Colonic mucosa (tissue), 4 donors: ENCODE results near the gene FGF3. TPM values are rescaled to one million over a fixed set of nuclear protein-coding genes. Genes with fewer than 3 reads are reported as not detected.
A peak's percentile ranks its signal among the peaks of the same experiment; 100 is the strongest.

ENCODE experiments used
- DNase-seq: peaks from one replicate; pipeline ENCODE4 v3.0.0-alpha.2; 2020
- H3K27ac ChIP-seq: fragments of 200-600 bp; one replicate; pipeline ENCODE4 v1.8.0; 2021
- H3K27me3 ChIP-seq: fragments of 200-600 bp; one replicate; pipeline ENCODE4 v1.8.0; 2021
- H3K36me3 ChIP-seq: fragments of 200-600 bp; one replicate; pipeline ENCODE4 v1.8.0; 2021
- H3K4me1 ChIP-seq: fragments of 200-600 bp; one replicate; pipeline ENCODE4 v1.8.0; 2021; ENCODE audit warnings: mild to moderate bottlenecking
- H3K4me3 ChIP-seq: fragments of 200-600 bp; one replicate; pipeline ENCODE4 v1.8.0; 2021
- H3K9ac ChIP-seq, 2 donors: one replicate each; pipeline ENCODE4 v1.7.0; 2013; ENCODE audit warnings: control low read depth in 2 of 2, low read depth in 2 of 2, low read length in 2 of 2
- H3K9me3 ChIP-seq: fragments of 200-600 bp; one replicate; pipeline ENCODE4 v1.8.0; 2021
- intact Hi-C: fragments of 100-400 bp; cut with DNase I; formaldehyde crosslinking; loops from one replicate; pipeline ENCODE4 v1.14.1; 2022
- total RNA-seq, 2 donors: library from RNA; stranded (reverse); fragmentation: NEBNext Ultra II Directional in 1 of 2; extraction: Animal tissue kit (Norgen Biotek cat#: 25700) in 1 of 2; gene quantifications; one replicate each; pipeline ENCODE4 v1.2.1, GENCODE V29; 2021
- TF ChIP-seq, protein P1 (sequence below): fragments of 200-600 bp; IDR thresholded peaks from one replicate; pipeline ENCODE4 v1.8.0; 2022; ENCODE audit warnings: antibody characterized with exemption, mild to moderate bottlenecking
- donor health status: healthy.
- donor health status: DM: no; HTN: no; CAD: no.
- donor health status: DM: no; HTN: no; CAD: no.

The FGF3 gene
- total RNA-seq, 2 donors from 2014 or later: not detected

DNA sequence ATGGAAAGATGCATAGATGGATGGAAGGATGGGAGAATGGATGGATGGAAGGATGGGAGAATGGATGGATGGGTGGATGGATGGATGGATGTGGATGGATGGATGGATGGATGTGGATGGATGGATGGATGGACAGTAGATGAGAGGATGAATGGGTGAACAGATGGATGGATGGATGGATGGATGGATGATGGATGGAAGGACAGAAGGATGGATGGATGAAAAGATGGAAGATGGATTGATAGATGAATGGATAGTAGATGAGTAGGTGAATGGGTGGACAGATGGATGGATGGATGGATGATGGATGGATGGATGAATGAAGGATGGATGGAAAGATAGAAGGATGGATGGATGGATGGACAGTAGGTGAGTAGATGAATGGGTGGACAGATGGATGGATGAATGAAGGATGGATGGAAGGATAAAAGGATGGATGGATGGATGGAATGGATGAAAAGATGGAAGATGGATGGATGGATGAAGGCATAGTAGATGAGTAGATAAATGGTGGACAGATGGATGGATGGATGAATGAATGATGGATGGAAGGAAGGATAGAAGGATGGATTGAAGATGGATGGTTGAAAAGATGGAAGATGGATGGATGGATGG, 15.5 kb downstream of the FGF3 start:
- DNase-seq: no peak
- no peak overlapping the region for H3K4me3 ChIP-seq
- no peaks in the 10 kb centered on the region for H3K27me3 ChIP-seq
- TF ChIP-seq, protein P1, sequence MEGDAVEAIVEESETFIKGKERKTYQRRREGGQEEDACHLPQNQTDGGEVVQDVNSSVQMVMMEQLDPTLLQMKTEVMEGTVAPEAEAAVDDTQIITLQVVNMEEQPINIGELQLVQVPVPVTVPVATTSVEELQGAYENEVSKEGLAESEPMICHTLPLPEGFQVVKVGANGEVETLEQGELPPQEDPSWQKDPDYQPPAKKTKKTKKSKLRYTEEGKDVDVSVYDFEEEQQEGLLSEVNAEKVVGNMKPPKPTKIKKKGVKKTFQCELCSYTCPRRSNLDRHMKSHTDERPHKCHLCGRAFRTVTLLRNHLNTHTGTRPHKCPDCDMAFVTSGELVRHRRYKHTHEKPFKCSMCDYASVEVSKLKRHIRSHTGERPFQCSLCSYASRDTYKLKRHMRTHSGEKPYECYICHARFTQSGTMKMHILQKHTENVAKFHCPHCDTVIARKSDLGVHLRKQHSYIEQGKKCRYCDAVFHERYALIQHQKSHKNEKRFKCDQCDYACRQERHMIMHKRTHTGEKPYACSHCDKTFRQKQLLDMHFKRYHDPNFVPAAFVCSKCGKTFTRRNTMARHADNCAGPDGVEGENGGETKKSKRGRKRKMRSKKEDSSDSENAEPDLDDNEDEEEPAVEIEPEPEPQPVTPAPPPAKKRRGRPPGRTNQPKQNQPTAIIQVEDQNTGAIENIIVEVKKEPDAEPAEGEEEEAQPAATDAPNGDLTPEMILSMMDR: no peak
- intact Hi-C loops: loop anchor here (5.0 kb wide), 1 partner anchor 116 kb away; no protein-coding TSS in a partner anchor
- no peak overlapping the region for H3K27ac ChIP-seq
- H3K9me3 ChIP-seq: no peaks in the 10 kb centered on the region
- no peaks in the 10 kb centered on the region for H3K4me1 ChIP-seq
- H3K9ac ChIP-seq: no peak overlapping the region
- H3K36me3 ChIP-seq: no peaks in the 10 kb centered on the region

DNA sequence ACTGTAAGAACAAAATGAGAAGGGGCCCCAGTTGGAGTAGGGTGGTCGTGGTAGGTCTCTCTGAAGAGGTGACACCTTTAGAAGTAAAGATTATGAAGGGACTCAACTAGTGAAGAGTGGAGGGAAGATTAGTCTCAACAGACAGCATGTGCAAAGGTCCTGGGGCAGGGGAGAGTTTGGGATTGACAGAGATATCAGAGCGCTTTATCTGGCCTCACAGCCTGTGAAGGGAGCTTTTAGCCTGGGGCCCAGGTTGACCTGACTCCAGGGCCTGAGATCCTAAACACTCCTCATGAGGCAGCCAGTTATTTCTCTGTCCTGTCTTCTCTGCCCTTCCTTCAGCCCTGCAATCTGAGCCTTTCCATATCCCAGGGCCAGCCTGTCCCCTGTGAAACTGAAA, 16.2 kb downstream of the FGF3 start:
- intact Hi-C loops: loop anchor here (5.0 kb wide), 1 partner anchor 116 kb away; no protein-coding TSS in a partner anchor
- DNase-seq: no peak
- H3K36me3 ChIP-seq: no peaks in the 10 kb centered on the region
- H3K27me3 ChIP-seq: no peaks in the 10 kb centered on the region
- no peak overlapping the region for H3K9ac ChIP-seq
- H3K4me1 ChIP-seq: no peaks in the 10 kb centered on the region
- TF ChIP-seq, protein P1: no peak
- no peak overlapping the region for H3K27ac ChIP-seq
- no peaks in the 10 kb centered on the region for H3K9me3 ChIP-seq
- H3K4me3 ChIP-seq: no peak overlapping the region

DNA sequence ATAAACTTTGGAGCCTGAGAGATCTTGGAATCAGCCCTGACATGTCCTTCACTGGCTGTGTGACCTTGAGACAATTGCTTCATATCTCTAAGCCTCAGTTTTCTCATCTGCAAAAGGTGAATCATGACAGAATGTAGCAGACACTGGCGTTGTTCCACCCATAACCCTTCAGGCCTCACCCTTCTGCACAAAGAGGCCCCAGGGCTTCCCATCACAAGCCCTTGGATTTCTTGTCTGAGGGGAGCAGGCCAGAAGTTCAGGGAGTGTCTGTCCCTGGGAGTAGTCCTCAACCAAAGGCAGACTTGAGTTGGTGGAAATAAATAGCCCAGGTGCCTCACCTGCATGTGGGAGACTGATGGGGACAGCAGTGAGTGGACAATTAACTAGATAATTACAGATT, 16.6 kb downstream of the FGF3 start:
- Histone ChIP-seq H3K4me1 (no peaks in the 10 kb centered on the region), H3K4me3 (no peak overlapping the region), H3K27me3 (no peaks in the 10 kb centered on the region), H3K27ac (no peak overlapping the region), H3K9ac (no peak overlapping the region), H3K9me3 (no peaks in the 10 kb centered on the region), H3K36me3 (no peaks in the 10 kb centered on the region)
- TF ChIP-seq, protein P1: no peak
- intact Hi-C loops: loop anchor here (5.0 kb wide), 1 partner anchor 115 kb away; no protein-coding TSS in a partner anchor
- DNase-seq: no peak

DNA sequence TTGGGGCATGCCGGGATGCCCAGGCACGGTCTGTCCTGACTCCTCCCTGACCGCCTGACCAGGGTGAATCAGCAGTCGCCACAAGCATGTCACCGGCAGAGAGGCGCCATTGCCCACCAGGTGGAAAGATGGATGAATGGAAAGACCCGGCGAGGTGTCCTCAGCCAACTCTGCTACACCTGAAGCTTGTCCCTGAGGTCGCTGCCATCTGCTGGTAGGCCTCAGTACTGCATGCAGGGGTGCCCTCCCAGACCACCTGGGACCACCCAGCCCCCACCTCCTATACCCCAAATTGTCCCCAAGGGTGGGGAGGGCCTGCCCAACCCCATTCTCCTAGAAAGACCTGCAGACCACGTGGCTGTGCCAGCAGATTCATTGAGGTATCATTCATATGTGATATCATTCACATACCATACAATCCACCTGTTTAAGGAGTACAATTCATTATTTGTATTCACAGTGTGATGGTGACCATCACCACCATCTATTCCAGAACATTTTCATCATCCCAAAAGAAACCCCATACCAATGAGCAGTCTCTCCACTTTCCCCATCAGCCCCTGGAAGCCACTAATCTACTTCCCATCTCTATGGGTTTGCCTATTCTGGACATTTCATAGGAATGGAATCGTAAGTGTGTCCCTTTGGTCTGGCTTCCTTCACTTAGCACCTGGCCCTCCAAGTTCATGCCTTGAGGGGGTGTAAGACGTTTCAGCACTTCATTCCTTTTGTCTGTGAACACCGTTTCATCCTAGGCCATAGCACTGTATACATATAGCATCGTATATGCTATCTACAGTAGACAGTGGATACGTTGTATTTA, 17.5 kb downstream of the FGF3 start:
- DNase-seq: peak; percentile 30

DNA sequence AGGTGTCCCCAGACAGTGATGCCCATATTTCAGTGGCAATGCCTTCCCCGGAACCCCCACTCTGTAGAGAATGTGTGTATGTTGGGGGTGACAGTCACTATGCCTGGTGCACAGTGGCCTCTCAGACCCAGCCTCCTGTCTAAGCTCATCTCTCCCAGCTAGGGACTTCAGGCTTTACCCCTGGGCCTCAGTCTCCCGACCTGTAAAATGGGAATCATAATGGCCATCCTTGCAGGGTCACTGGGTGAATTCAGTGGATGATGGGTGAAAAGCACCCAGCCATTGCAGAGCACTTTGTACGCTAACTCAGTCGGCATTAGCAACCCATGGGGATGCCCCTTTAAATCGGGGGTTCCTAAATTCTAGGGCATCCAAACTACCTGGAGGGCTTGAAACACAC, 18.9 kb downstream of the FGF3 start:
- no peak for DNase-seq
- no peaks in the 10 kb centered on the region for H3K9me3 ChIP-seq
- no peak overlapping the region for H3K9ac ChIP-seq
- H3K27me3 ChIP-seq: no peaks in the 10 kb centered on the region
- intact Hi-C loops: loop anchor here (5.0 kb wide), 1 partner anchor 113 kb away; no protein-coding TSS in a partner anchor
- H3K4me3 ChIP-seq: no peak overlapping the region
- no peaks in the 10 kb centered on the region for H3K4me1 ChIP-seq
- TF ChIP-seq, protein P1: no peak
- no peaks in the 10 kb centered on the region for H3K36me3 ChIP-seq
- no peak overlapping the region for H3K27ac ChIP-seq

More for the DNA sequence above, 17.5 kb downstream of the FGF3 start:
- no peak overlapping the region for H3K27ac ChIP-seq
- no peak overlapping the region for H3K4me3 ChIP-seq
- H3K36me3 ChIP-seq: no peaks in the 10 kb centered on the region
- no peaks in the 10 kb centered on the region for H3K4me1 ChIP-seq
- no peak overlapping the region for H3K9ac ChIP-seq
- no peaks in the 10 kb centered on the region for H3K27me3 ChIP-seq
- TF ChIP-seq, protein P1: peak; percentile 67
- intact Hi-C loops: loop anchor here (5.0 kb wide), 1 partner anchor 114 kb away; no protein-coding TSS in a partner anchor
- no peaks in the 10 kb centered on the region for H3K9me3 ChIP-seq
